GM18505 (cell line): ENCODE results near the gene SYNE1.
"Not testable (repeated sequence)": the region's sequence is repeated elsewhere in the genome, so short reads cannot be mapped to it uniquely, and the experiment has no call there.

Source experiments
- ATAC-seq: cut with Tn5 transposase; IDR thresholded peaks from one replicate; pipeline ENCODE4 v1.9.1; 2021; ENCODE audit not compliant: unreplicated experiment
- POLR2A ChIP-seq: IDR thresholded peaks from 4 replicates; pipeline ENCODE4 v1.6.1; 2011; ENCODE audit warnings: borderline replicate concordance; ENCODE audit not compliant: insufficient read depth, insufficient read length; ENCODE audit errors: extremely low read depth

The SYNE1 gene

DNA sequence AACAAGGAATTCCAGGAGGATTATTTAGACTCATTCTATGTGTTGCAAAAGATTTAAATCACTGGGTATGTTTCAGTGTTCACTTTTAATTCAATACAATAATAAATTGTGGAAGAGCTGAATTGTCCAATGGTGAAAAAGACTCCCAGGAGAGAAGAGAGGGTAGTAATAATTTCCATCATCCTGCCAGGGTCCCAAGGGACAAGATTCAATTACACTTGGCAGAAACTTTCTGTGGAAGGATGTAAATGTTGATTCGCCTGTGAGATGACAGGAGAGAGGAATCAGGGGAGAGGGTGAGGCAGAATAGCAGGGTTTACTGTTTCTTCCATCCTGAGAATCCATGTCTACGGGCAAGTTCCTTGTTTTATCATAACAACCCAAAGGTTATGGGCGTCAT lies 487.0 kb downstream of the SYNE1 start:
- no peak for TF ChIP-seq POLR2A
- no peak for ATAC-seq

DNA sequence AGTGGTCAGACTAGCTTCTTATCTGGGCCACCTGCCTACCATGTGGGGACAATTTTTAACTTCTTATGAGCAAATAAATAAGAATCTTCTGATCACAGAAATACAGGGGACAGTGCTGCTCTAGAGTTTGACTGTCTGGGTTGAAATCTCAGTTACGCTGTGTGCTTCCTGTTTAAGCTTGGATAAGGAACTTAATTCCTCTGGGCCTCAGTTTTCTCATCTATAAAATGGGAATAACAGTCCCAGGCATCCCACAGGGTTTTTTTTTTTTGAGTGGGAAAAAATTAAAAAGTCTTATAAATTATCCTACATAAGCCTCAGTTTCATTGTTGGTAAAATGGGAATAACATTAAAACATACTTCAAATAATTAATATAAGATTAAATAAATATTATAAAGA lies 488.8 kb downstream of the SYNE1 start:
- no peak for TF ChIP-seq POLR2A
- no peak for ATAC-seq

DNA sequence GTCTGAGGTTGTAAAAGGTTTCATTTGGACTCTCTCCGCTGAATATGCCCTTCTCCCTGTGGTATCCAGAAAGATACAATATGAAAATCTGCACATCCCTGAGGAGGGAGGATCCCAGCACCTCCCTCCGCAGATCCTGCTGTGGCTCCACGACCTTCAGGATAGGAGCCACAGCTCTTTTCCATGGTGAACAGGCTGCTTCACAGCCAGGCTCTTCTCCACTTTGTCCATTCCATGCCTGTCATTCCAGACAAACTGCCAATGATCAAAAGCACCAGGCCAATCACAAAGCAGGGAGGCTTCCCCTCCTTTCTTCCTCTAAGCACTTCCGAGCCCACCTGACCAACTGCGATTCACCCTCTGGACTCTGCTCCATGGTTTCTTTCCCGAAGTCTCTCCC lies 489.9 kb downstream of the SYNE1 start:
- TF ChIP-seq POLR2A: no peak
- no peak for ATAC-seq

GRCh38 chr6:152146385-152146784 lies 490.8 kb downstream of the SYNE1 start:
- ATAC-seq: no peak
- TF ChIP-seq POLR2A: no peak

DNA sequence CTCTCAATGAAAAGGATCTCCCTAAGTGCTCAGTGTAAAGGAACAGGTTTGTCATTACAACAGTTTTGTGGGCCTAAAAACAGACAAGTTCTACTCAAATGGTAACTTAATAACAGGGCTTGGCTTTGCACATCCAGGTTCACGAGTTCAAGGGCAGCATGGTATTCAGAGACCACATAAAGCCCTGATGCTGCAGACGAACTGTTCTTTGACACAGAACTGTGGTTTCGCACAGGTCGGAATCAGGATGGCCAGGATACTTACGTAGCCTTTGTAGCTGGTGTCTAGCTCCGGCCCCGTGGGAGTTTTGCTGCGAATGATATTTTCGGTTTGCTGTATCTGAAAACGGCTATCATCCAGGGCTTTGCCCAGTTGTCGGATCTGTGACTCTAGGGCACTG lies 493.8 kb downstream of the SYNE1 start:
- ATAC-seq: no peak
- no peak for TF ChIP-seq POLR2A

DNA sequence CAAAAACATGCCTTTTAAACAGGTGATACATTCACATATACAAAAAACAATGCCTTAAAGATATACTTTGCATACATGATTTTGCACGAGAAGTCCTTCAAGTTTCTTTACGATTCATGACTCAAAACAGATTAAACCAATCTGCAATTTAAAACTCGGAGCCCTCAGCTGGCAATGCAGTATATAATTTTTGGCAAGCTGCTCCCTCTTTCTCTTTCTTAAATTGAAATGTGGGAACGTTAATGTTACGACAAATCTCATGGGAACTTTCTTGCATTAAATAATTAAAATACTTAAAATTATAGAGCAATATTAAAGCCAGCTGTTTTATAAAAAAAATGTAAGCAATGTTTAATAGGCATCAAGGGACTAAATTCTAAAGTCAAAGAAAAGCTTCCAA lies 495.1 kb downstream of the SYNE1 start:
- no peak for TF ChIP-seq POLR2A
- no peak for ATAC-seq

DNA sequence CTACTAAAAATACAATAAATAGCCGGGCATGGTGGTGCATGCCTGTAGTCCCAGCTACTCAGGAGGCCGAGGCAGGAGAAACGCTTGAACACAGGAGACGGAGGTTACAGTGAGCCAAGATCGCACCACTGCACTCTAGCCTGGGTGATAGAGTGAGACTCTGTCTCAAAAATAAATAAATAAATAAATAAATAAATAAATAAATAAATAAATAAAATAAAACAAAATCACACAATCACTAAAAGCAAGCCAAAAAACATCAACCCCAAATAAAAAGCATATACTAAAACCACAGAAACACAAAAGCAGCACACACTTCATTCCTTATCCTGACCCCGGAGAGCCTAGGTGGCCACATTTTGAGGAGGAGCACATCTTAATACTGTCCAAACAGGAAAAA lies 498.8 kb downstream of the SYNE1 start:
- not testable (repeated sequence) for ATAC-seq

GRCh38 chr6:152136449-152136825 lies 500.7 kb downstream of the SYNE1 start:
- no peak for ATAC-seq
- no peak for TF ChIP-seq POLR2A

DNA sequence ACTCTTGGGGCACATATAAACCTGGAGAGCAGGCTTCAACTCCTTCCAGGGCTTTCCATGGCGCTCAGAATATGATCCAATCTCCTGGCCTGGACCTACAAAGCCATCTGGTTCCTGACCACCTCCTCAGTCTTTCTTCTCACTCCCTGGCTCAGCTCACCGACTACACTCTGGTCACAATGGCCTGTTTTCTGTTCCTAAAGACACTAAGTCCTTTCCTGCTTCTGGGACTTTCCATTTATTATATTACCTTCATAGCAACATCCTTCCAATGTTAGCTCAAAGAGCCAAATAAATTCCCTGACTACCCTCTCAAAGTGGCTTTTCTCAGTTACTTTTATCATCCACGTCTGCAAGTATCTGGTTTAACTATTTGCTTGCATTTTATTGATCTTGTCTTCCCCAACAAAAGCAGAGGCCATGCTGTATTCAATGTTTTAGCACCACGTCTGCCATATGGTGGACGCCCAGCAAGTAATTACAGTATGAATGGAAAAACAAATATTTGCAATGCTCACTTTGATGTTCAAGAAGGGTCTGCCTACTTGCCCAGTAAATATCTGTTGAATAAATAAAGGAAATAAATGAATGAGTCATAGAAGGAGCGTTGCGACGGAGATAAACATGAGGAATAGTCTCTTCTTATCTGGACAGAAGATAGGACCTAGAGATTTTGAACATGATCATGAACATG lies 501.3 kb downstream of the SYNE1 start:
- no peak for ATAC-seq
- no peak for TF ChIP-seq POLR2A

DNA sequence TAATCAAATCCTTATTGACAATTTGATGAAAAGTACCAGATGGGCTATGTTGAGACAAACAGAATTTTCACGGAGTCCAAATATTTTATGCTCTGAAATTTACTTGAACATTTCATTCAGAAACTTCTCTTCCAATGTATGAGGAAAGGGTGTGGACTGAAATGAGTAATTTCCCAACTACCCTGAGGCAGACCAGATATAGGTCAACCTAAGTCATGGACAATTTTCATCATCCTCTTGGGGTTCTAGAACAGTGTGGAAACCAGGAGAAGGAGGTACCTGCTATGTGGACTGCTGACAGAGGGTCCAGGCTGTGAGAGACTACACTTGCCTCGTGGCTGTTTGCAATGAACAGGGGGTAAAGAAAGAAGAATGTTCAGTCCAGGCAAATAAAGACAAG lies 506.7 kb downstream of the SYNE1 start:
- no peak for ATAC-seq
- TF ChIP-seq POLR2A: no peak

GRCh38 chr6:152129691-152130151 lies 507.4 kb downstream of the SYNE1 start:
- TF ChIP-seq POLR2A: no peak
- ATAC-seq: no peak

- no peak for TF ChIP-seq POLR2A
- no peak for ATAC-seq
Measured at GRCh38 chr6:152127432-152128165, 509.6 kb downstream of the SYNE1 start.

DNA sequence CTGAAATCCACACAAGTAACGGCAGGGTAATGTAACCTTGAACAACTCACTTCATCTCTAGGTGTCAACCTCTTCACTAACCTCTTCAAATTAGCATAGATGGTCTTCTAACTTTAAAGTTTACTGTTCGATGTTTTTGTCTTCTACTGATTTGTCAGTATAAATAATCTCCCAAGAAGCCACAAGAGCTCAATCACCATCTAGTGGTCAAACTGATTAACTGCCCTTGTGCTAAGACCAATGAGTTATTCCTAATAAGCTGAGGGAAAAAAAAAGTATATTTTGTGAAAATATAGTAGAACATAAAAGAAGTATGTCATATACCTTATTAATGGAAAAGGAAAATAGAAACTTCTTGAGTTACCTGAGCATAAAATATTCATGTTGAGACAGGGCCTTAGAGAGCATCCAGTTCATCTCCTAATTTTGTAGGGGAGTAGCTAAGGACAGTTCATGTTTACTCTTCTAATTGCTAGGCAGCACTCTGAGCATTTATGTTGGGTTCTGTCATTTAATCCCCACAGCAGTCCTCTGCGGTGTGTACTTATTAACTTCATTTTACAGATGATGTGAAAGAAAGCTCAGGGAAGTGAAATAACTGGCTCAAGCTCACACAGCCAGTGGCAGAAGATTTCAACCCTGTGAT lies 512.6 kb downstream of the SYNE1 start:
- no peak for TF ChIP-seq POLR2A
- peak; percentile 75 for ATAC-seq

GRCh38 chr6:152123076-152123475 lies 514.1 kb downstream of the SYNE1 start:
- ATAC-seq: no peak
- no peak for TF ChIP-seq POLR2A
